NCI-H2029 treated with DMSO at 0.1 percent for 48 hours (cell line): ENCODE data around the gene NCOR1.
"Not testable (repeated sequence)": the region's sequence is repeated elsewhere in the genome, so short reads cannot be mapped to it uniquely, and the experiment has no call there.

Source experiments
- DNase-seq: peaks from one replicate; lab custom pipeline; 2025; lab: John Stamatoyannopoulos, UW

NCOR1 gene

DNA sequence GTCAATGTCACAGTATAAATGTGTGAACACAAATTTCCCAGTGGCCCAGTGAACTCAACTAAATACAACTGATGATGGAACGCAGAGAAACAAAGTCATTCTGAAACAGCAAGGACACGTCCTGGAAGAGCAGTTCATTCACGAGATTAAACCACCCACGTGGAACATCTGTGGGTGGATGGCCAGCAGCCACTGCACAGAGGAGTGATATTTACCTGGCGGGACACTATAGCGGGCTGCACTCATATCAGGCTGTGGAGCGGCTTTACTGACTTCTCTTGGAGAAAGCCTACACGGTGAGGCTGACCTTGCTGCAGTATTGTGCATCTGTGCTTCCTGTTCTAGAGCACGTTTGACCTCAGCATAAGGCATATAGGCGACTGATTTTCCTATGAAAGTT is 128.4 kb downstream of the NCOR1 start:
- no peak for DNase-seq

DNA sequence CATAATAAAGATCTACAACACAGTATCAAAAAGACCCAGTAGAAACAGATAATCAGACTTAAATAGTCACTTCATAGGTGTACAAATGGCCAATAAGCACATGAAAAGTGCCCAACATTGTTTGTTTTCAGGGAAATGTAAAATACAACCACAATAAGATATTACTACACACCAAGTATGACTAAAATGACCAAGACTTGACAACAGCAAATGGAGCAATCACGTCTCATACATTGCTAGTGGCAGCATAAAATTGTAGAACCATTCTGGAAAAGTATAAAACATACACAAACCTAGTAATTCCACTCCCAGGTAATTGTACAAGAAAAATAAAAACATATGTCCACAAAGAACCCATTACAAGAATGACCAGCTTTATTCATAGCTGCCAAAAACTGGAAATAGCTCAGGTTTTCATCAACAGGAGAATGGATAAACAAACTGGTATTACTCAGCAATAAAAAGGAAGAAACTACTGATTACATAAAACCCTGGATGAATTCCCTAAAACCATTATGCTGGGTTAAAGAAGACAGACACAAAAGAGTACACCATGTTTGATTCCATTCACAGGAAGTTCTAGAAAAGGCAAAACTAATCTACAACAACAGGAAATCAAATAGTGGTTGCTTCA is 130.2 kb downstream of the NCOR1 start:
- DNase-seq, result no peak

DNA sequence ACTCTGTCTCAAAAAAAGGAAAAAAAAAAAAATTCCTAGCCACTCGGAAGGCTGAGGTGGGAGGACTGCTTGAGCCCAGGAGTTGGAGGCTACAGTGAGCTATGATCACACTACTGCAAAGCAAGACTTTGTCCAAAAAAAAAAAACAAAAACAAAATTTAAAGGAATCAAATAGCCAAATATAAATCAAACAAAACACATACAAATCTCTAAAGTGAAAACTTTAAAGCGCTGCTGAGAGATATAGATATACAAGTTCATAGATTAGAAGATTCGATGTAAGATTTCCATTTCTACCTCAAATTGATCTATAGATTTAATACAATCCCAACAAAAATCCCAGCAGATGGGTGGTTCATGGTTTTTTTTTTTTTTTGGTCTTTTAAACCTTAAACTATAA is 132.1 kb downstream of the NCOR1 start:
- no peak for DNase-seq

DNA sequence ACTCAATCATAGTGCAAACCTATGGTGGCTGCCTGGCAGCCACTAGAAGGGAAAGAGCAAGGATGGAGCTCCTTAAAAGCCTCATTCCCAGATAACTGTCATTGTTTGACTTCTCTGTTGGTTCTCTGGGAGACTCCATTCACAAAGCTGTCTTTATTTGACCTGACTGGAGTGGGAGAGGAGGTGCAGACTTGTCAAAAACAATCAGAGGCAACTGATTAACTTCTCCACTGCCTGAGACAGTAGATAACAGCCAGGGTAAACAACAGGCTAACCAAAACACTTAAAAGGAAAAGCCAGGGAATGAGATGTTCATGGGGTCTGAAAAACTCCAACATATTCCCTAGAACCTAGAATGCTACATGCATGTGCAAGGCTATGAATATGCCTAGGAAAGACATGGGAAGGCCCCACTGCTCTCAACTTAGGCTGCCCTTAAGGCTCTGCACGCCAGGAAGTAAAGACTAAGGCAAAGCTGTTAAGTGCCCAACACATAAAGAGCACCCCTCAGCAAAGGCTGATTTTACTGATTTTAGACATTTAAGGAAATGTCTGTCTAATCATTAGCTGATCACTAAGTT is 133.7 kb downstream of the NCOR1 start:
- no peak for DNase-seq

DNA sequence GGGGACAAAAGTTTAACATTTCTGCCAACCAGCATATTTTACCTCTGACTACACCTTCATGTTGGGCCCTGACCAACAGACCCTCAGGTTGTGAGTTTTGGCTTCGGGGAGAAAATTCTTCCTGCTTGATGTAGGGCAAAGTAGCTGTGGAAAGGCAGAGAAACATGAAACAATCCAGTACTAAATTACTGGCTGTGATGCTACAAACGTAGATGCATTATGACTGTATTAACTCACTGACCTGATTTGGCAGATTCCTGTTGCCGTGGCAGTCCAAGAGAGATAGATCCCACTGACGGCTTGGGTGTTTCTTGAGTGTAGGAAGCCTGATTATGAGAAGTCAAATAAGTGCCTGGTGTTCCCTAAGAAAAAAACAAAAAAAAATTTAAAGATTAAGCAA is 135.0 kb downstream of the NCOR1 start:
- no peak for DNase-seq

DNA sequence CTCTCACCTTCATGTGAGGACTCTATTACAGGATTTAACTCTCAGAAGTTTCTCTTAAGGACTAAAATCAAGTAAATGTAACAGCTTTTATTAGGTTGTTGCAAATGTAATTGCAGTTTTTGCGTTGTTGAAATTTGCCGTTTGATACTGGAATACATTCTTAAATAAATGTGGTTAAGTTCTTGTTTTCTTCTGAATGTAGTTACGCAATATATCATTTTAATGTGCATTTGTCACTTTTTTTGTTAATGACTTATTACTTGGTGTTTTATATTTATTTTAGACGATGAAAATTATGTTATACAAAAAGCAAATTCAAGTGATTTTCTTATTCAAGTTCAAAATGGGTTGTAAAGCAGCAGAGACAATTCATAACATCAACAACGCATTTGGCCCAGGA is 139.4 kb downstream of the NCOR1 start:
- no peak for DNase-seq

DNA sequence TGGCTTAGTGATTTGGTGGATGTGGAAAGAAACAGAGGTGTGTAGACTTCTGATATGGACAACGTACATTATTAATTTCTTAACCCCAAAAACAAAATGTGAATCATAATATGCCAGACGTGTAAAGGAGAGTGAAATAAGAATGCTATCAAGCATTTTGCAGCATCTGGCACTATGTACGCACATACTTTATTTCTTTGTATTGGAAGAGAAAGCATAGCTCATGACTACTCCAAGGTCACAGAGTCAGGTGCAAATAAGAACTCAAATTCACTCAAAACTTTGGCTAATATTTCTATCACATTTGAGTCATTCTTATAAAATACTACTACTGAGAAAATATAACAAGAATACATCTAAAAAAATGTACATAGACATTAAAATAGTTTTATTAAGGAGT is 140.9 kb downstream of the NCOR1 start:
- DNase-seq, result no peak

DNA sequence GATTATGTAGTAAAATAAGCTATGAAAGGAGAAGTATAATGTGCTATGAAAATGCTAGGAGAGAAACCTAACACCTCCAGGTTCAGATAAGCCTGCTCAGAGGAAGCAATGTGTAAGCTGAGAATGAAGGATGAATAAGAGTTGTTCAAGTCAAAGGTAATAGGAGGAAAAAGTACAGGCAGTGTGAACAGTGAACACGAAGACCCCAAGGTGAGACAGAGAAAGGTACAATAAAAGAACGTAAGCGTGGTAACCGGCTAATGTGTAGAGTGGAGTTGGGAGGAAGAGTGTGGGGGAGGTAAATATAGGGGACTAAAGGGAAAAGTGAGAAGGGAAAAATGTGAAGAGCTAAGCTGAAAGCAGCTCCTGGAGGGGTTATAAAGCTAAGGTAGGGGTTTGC is 141.5 kb downstream of the NCOR1 start:
- DNase-seq, result no peak

DNA sequence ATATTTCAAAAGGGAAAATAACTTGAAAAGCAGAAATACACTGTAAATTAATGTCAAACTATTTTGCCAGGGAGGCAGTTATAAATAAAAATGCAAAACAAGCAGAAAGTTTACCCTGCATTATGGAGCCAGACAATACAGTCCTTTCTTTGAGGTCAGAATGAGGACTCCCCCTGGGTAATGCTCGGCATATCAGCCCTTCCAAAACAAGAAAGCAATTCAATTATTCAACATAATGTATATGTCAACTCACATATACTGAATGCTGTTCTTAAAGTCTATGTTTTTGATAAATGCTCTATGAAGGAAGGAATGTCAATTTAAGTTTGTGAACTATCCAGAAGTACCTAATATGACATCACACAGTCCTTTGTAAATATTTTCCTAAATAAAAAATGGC is 143.3 kb downstream of the NCOR1 start:
- DNase-seq, result no peak

DNA sequence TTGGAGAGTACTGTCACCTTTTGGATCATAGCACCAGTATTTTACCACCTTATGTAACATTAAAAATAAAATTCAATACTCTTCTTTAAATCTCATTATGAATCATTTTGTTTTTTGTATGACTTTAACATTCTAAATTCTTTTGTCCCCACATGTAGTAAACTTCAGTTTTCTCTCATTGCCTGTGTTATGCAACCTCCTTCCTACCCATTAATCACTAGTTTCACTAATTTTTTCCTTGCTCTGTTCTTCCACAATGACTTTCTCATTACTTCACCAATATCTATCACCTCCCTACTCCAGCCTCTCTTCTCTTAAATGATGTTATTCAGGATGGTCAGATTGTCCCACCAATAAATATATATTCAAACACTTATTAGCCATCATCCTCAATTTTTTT is 147.0 kb downstream of the NCOR1 start:
- no peak for DNase-seq

DNA sequence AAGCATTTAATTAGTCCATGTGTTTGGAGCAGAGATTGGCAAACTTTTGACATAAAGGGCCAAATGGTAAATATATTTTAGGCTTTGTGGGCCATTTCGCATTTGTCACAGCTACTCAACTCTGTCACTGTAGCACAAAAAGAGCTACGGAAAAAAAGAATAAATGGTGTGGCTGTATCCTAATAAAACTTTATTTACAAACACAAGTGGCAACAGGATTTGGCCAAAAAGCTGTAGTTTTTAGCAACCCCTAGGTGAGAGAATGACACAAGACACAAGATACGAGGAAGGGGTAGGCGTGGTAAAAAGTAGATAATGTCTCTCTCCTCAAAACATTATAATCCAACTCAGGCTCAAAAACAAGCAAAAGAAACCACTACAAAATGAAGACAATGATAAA is 149.2 kb downstream of the NCOR1 start:
- DNase-seq, result no peak

DNA sequence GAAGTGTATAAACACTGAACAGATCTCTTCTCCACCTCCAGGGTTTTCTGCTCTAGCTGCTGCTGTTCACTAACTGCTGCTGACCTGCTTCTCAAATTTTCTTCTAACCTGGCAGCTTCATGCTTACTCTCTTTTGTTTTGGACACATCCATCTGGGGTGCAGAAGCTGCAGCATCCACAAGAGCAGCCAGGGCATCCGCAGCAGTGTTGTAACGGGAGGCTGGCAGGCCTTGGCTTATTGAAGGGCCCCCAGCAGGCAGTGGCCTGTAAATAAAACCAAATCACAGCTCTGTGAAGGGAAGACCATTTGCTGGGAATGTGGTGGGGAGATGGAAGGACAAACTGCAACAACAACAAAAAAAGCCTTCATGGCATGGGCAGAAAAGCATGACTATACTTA is 153.7 kb downstream of the NCOR1 start:
- DNase-seq, result no peak

DNA sequence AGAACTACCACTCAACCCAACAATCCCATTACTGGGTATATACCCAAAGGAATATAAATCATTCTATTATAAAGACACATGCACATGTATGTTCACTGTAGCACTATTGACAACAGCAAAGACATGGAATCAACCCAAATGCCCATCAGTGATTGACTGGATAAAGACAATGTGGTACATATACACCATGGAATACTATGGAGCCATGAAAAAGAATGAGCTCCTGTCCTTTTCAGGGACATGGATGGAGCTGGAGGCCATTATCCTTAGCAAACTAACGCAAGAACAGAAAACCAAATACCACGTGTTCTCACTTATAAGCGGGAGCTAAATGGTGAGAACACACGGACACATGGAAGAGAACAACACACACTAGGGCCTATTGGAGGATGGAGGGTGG is 160.2 kb downstream of the NCOR1 start:
- not testable (repeated sequence) for DNase-seq

DNA sequence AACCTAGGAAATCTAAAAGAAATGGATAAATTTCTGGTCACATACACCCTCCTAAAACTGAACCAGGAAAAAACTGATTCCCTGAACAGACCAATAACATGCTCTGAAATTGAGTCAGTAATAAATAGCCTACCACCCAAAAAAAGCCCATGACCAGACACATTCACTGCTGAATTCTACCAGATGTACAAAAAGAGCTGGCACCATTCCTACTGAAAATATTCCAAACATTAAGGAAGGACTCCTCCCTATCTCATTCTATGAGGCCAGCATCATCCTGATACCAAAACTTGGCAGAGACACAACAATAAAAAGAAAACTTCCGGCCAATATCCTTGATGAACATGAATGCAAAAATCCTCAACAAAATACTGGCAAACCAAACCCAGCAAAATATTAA is 162.8 kb downstream of the NCOR1 start:
- no peak for DNase-seq

DNA sequence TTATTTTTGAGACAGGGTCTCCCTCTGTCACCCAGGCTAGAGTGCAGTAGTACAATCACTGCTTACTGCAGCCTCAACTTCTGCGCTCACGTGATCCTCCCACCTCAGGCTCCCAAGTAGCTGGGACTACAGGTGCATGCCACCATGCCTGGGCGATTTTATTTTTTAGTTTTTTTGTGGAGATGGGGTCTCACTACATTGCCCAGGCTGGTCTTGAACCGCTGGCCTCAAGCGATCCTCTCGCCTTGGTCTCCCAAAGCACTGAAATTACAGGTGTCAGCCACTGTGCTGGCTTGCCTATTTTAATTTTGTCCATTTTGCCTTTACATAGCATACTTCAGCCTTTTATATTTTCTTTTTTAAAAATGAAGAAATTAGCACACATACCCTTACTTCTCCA is 164.5 kb downstream of the NCOR1 start:
- no peak for DNase-seq

DNA sequence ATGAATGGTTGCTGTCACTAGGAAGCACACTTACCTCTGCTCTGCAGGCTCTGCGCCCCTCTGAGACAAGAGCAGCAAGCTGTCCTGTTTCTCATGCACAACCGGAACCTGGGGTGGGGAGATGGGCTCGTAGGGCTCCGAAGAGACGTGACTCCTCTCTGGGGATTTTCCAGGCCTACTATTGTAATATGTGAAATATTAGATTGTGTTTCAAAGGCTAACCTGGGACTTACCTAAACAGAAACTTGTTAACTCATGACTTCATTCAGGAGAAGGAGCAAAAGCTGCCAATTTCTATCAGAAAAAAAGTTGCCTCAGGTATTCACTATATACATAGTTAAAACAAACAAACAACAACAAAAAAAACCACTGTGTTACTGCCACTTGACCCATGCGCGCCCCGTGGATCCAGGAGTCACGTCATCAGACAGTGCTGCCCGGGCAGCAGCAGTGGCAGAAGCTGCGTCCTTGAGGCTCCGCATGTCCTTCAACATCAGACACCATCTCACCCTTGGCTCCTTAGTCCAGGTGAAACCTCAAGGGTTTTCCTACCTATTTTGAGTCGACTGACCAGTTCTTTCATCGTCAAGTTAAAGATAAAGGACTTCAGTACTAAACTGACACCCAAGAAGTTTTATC is 166.4 kb downstream of the NCOR1 start:
- no peak for DNase-seq

DNA sequence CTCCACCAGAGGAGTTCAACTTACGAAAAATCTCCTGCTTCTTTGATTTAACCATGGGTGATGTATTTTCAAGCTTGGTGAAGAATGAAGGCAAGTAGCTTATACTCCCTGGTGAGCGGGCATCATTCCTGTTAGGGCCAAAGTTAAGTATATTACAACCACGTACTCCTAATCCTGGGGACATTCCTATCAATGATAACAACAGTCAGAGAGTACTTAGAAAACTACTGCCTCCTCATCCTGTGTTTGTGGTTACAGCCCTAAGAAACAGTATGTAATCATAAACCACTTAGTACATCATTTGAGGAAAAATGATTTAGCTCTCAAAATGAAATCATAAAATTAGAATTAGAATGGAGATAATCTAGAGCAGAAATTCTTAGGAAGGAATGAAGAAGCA is 168.4 kb downstream of the NCOR1 start:
- no peak for DNase-seq

DNA sequence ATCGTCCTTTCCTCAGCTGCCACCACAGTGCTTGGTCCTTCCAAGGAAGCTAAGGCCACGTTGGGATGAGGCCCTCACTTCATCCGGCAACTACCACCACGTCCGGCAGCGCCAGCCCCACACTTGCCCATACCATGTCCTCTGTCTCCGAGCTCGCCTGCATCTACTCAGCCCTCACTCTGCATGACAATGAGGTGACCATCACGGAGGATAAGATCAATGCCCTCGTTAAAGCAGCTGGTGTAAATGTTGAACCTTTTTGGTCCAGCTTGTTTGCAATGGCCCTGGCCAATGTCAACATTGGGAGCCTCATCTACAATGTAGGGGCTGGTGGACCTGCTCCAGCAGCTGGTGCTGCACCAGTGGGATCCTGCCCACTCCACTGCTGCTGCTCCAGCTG is 170.8 kb downstream of the NCOR1 start:
- DNase-seq, result no peak

DNA sequence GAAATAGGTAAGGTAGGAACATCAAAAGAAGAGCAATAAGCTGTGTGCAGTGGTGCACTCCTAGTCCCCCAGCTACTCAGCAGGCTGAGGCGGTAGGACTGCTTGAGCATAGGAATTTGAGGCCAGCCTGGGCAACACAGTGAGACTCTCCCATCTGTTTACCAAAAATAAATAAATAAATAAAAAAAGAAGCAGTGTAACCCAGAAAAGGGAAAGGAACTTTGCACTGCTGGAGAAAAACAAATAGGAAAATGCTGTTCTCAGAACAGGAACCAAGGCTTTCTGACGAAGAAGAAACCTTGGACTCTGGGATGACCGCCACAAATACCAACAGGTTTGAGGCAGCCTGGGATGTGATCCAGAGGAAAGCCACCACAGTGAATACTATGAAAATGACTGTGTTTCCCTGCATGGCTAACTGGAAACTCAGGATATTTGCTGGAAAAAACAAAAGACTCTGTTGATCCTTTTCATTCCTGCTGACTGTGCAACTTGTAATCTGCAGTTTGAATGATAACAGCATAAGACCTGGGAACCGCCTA is 174.6 kb downstream of the NCOR1 start:
- no peak for DNase-seq

DNA sequence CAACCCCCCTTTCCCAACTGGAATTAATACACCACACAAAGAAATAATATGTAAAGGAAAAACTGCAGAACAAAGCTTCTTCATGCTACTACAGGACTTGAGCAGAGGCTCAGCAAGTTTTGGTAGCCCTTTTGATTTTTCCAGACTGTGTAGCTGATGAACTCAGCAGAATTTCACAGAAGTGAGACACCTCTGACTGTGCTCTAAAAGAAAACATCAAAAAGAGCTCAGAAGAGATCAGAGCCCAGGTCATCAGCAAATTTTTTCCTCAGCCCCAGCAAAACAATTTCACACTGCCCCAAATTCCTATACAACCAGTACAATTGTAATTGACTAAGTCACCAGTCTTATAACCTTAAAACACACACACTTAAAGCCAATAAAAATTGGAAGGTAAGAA is 177.7 kb downstream of the NCOR1 start:
- DNase-seq, result no peak

DNA sequence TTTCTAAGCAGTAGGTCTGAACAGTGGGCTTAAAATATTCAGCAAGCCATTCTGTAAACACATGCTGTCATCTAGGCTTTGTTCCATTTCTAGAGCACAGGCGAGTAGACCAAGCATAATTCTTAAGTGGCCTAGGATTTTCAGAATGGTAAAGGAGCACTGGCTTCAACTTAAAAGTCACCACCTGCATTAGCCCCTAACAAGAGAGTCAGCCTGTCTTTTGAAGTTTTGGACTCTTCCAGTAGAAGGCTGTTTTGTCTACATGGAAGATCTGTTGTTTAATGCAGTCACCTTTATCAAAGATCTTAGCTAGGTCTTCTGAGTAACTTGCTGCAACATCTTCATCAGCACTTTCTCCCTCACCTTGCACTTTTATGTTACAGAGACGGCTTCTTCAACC is 179.1 kb downstream of the NCOR1 start:
- no peak for DNase-seq

DNA sequence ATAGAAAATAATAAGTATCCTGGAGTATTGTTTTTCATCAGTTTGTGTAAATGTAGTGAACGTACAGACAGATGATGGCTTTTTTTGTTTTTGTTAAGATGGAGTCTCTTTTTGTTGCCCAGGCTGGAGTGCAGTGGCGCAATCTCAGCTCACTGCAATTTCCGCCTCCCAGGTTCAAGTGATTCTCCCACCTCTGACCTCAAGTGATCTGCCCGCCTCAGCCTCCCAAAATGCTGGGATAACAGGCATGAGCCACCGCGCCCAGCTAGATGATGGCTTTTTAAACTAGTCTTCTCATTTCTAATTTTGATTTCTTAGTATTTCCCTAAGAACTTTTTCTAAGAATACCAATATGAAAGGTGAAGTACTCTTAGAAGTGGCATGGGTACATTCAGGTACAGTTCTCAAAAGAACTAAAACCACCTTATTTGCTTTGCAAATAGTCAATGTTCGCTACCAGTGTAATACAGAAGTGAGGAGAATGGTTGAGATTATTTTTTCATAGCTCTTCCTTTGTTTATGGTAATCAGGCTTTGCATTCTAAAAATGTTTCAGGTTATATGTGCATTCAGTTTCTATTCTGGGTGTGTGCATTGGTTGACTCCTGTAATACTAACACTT is 181.5 kb downstream of the NCOR1 start:
- DNase-seq, result no peak
